GM10248 (cell line): Measurements from ENCODE around the gene BBX.

Experiments
- CTCF ChIA-PET: fragments of 300-600 bp; sonication (Branson Sonifier 250); formaldehyde crosslinking; extraction: SDS; loops from one replicate; lab custom pipeline; 2021; ENCODE audit warnings: antibody characterized with exemption; lab: Yijun Ruan, JAX
- POLR2A ChIA-PET: fragments of 350-650 bp; sonication (Branson Sonifier 250); formaldehyde crosslinking; extraction: SDS; loops from one replicate; lab custom pipeline; 2020; ENCODE audit warnings: antibody characterized with exemption; lab: Yijun Ruan, JAX
- DNase-seq: peaks from one replicate; pipeline ENCODE4 v3.0.0; 2012; ENCODE audit errors: extremely low spot score
- CTCF ChIP-seq: IDR thresholded peaks from 2 replicates; pipeline ENCODE4 v1.5.1; 2012; ENCODE audit warnings: mild to moderate bottlenecking, low read depth; ENCODE audit errors: extremely low read depth, missing control alignments, control extremely low read depth

The BBX gene

GRCh38 chr3:107520535-107520934 lies 2.2 kb upstream of the BBX start:
- no peak for DNase-seq
- ChIA-PET POLR2A (no interaction called here), CTCF (no interaction called here)
- TF ChIP-seq CTCF = no peak

- CTCF ChIA-PET = interaction anchor here (1.1 to 2.1 kb wide), 3 partner anchors 10 to 285 kb away, joined by 3 to 6 read pairs (median 4); no protein-coding TSS in a partner anchor
- no peak for TF ChIP-seq CTCF
- POLR2A ChIA-PET = no interaction called here
- DNase-seq = peak; percentile 24
Observed at GRCh38 chr3:107521469-107522059, 1.2 kb upstream of the BBX start.

GRCh38 chr3:107523289-107523538 lies 452 bp downstream of the BBX start:
- TF ChIP-seq CTCF = no peak
- ChIA-PET POLR2A (no interaction called here), CTCF (interaction anchor here (2.1 kb wide), 1 partner anchor 287 kb away, joined by 6 read pairs; no protein-coding TSS in a partner anchor)
- DNase-seq = no peak

- DNase-seq = peak; percentile 45
- POLR2A ChIA-PET = no interaction called here
Observed at GRCh38 chr3:107523539-107524325, 970 bp downstream of the BBX start.

GRCh38 chr3:107524326-107524840 lies 1.6 kb downstream of the BBX start:
- peak; percentile 35 for DNase-seq
- POLR2A ChIA-PET = interaction anchor here (0.5 kb wide), 1 partner anchor 1120 kb away, joined by 4 read pairs; no protein-coding TSS in a partner anchor
- CTCF ChIA-PET = no interaction called here

More at GRCh38 chr3:107523539-107524325, 970 bp downstream of the BBX start:
- TF ChIP-seq CTCF = no peak
- CTCF ChIA-PET = no interaction called here

More at GRCh38 chr3:107524326-107524840, 1.6 kb downstream of the BBX start:
- no peak for TF ChIP-seq CTCF
